ENCODE results near the gene SLC38A6. TPM values are rescaled to one million over a fixed set of nuclear protein-coding genes. Genes with fewer than 3 reads are reported as not detected.
"Not testable (repeated sequence)": the region's sequence is repeated elsewhere in the genome, so short reads cannot be mapped to it uniquely, and the experiment has no call there.

SLC38A6 gene
- polyA plus RNA-seq, 1 donor = 17.4 TPM

DNA sequence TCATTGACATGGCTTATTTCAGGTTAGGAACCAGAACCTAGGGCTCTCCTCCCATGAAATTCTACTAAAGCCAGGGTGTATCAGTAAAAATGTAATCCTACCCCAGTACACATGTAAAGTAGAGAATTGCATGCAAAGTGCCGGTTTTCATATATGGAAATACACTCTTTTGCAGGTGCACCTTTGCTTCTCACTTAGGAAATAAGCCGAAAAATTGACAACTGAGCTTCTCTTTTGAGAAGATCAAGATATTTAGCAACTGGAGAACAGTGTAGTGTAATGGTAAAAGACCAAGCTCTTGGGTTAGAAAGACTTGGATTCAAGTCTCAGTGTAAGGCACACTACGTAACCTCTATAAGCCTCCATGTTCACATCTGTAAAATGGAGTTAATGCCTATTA is 82.4 kb downstream of the SLC38A6 start:
- no peak for DNase-seq

DNA sequence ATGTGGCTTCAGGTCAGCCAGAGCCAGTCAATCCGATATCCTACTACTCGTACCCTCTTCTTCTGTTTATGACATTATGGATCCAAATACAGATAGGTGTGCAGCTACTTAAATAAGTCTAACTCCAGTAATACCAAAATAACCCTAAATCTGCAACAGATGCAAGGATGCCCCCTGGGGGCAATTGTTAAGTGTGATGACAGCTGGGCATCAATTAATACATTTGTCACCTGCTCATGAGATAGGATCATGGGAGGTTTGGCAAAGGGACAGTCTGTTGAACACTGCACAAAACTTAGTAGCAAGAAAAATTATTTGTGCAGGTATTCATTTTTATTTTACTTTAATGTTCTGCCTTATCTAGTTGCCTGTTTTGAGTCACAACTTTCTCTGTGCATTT is 83.2 kb downstream of the SLC38A6 start:
- no peak for DNase-seq

DNA sequence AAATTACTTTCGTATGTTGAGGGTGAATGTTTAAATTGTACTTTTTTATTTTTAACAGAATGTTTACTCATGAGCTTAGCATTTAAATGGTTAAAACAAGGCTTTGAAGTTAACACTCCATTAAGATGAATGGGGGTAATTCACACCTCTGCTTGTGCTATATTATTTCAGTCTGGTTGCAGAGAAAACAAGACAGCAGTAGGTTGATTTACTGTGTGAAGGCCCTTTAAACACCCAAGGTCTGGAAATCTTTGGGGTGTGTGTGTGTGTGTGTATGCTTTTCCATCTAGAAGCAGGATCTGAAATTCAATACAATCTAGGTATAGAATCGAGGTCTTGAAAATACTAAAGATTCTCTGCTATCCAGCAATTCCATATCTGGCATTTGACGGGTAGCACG is 83.8 kb downstream of the SLC38A6 start:
- DNase-seq = no peak

DNA sequence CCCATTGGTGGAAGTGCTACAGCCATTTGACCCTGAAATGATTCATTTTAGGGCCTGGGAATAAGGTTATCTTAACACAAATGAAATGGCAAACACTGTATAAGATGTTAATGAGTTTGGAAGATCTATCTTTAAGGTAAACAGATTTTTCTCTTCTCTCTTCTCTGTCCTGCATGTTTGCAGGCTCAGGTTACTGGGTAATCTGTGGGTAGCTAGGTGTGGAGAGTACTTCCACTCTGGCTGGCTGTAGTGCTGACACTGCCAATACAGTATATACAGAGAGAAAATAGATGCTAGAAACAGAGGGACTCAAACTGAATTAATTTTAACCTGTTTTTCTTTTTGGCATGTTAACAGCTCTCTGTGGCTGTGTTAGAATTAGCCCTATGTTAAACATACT is 84.6 kb downstream of the SLC38A6 start:
- DNase-seq = no peak

DNA sequence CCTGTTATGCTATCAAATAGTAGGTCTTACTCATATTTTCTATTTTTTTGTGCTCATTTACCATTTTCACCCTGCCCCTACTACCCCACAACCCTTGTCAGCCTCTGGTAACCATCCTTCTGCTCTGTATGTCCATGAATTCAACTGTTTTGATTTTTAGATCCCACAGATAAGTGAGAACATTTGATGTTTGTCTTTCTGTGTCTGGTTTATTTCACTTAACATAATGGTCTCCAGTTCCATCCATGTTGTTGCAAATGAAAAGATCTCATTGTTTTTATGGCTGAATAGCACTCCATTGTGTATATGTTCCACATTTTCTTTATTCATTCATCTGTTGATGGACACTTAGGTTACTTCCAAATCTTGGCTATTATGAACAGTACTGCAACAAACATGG is 91.4 kb downstream of the SLC38A6 start:
- DNase-seq = not testable (repeated sequence)

DNA sequence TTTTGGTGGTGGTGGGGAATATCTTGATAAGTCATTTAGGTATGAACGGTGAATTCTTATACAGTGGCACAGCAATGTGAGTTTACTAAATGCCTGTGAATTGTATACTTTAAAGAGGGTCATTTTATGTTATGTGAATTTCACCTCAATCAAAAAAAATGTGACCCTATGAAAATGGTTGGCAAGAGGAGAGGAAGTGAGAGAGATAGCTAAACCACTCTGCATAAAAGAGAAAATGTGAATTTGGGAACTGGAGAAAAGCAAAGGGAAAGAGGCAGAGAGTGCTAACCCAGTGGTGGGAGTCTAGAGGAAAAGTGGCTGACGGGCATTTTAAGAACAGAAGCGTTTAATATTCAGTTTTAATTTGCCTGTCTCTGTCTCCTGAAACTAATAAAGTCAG is 93.8 kb downstream of the SLC38A6 start:
- DNase-seq = no peak

DNA sequence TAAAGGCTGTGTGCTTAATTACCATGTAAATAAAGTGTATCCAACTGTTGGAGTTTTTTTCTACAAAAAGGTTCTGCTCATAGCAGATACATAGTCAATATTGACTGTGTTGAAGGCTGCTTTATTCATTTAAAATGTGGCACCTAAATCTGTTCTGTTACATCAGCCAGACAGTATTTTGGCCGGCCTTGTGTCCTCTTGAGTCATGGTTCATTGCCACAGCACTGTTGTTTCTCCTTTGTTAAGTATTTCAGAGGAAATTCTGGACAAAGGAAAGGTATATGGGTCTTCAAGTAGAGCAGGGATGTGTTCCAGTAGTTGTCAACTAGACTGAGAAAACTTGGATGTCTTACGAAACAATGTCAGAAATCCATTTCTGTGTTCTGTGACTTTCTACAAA is 95.5 kb downstream of the SLC38A6 start:
- no peak for DNase-seq

DNA sequence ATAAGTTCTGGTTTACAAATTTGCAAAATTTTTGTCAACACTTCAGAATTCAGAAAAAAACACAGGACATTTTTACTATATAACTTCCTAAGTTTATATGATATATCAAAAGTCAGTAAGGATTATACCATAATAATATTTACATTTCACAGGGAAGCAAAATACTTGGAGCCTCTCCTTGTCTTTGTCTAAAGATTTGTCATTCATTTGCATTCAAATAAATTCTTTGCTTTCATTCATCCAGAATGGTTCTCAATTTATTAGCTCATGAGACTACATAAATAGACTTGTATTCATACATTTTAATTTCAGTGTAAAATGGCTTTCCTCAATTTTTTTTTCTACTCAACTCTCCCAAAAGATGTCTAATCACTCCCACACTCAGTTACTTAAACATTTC is 96.4 kb downstream of the SLC38A6 start:
- DNase-seq = no peak

DNA sequence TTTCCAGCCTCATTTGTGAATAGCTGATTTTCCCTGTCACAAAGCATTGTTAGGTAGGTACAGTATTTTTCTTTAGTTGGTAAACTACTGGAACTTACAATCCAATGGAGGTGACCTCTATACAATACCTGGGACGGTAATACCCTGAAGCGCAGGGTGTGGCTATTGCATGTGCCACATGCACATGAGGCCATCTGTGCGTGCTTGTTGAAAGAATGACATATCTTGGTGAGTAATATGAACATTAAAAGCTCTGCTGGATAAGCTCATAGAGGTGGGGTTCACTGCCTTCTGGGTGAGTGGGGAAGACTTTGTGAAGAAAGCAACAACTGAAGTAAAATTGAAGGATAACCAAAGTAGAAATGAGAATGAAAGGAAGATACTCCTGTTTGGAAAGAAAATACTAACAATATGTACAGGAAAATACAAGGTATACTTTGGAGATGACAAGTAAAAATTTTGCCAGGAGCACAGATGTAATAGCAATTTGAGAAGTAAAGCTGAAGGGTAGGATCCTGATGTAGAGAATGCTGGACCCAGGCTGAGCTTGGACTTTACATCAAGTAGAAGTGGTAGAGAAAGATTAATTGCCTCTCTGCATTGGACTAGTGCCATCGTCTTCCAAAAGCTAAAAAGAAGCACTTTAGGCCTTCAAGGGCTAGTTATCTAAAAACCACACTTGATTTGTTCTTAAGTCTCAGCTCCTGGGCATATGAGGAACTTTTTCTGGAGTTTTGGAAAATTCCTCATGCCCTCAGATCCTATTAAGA is 97.1 kb downstream of the SLC38A6 start:
- no peak for DNase-seq

DNA sequence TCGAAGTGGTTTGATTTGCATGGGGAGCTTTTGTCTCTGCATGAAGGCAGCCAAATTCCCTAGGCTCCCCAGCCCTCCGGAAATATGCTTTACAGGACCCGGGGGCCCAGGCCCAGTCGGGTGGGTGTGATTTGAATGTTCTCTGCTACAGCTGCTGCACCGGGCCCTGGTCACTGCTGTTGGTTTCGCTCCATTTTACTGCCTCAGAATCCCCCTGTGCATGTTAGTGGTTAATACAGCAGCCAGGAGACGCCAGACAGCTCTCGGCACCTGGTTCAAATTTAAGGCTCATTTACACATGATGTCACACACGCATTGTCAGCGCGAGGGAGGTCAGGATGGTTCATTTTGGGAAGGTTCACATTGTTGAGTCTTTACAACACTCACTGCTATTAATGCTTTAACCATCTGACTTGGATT is 99.6 kb downstream of the SLC38A6 start:
- DNase-seq = peak; percentile 81

DNA sequence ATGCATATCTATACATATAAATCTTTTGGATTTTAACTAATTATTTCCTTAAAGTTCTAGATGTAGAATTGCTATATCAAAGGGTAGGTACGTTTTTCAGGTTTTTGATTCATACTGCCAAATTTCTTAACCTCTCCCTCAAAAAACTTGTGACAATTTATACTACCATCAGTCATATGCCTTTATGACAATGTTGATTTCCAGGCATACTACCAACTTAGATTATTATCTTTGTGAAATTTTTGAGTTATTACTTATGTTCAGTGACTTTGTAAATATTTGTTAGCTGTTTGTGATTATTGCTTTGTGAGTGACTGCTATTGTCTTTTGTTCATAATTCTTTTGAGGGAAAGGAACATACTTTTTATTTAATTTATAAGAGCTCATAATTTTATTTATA is 107.0 kb downstream of the SLC38A6 start:
- DNase-seq = no peak

DNA sequence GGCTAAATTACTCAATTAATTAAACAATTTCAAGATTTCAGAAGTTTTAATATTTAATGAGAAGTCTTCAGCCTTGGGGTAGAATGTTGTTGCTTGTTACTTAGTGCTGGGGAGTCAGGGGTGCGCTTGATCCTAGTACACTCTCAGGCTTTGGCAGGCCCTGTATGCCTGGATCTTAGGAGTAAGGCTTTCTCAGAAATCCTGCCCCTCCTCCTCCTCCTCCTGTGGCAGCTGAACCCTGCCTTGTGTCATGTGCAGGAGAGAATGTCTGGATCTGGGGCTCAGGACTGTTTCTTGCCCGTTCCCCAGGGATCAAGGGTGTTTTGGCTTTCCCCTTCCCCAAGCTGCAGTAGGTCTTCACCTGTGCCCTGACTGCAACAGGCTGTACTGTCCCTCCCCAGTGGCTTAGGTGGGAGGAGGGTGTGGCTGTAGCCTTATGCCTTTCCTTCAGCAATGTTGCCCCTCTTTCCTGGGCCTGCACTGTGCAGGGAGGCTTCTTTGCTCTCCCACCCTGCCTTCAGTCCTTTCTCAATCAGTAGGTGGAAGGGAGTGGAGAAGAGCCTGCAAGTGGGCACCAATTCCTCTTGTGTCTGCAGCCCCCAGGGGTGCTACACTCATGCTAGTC is 108.2 kb downstream of the SLC38A6 start:
- DNase-seq = no peak

DNA sequence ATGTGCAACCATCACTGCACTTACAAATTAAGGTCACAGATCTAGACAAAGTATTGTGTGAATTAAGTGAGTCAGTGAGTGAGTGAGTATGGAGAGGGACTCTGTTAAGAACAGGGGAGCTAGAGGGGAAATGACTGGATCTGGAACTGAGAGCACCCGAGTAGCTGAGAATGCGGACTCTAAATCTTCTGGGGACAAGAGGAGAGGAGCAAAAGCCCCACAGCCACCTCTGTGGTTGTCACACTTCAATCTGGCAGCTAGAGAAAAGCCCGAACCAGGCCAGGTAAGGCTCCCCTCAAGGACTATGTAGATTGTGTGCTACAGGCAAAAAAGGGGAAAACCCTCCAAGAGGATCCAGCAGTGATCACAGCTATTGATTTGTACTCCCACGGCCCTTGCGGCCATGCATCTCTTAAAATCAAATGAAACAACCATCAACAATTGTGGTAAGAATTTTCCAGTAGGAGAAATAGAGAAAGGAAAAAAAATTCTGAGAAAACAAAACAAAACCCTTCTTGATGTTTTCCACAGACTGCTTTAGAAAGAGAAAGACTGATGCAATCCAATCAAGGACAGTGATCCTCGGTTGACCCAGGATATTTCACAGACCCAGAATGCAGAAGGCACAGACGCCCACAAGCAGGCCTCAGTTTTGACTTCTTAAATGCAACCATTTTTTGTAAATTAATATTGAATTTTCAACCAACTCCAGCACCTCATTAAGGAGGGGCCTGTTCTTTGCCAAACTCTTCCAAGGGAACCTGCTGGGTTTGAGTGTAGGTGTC is 109.6 kb downstream of the SLC38A6 start:
- DNase-seq = no peak

DNA sequence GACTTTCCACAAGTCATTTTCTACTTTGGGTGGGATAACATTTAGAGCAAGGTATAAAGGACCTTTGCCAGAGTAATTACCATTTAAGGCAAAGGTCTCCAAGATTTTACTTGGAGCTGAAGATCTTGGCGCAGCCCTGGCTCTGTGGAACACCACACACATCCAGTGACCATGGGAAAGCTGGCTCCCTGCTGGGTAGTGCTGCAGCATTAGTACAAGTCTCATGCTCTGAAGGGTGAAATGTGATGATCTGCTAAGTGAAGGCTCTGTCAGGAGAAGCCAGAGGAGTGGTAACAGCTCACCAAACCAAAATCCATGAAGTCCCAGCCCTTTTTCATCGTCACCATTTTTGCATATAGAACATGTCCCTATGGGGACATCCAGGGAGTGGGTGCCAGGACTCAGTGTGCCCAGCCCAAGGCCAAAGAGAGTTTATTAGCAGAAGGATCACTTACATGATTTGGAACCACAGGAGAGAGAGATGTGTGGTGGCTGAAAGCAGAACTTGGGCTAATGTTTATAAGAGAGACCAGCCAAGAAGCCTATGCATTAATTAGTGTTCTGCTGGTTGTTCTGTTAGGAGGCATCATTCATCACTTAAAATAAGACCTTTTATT is 110.7 kb downstream of the SLC38A6 start:
- DNase-seq = no peak

DNA sequence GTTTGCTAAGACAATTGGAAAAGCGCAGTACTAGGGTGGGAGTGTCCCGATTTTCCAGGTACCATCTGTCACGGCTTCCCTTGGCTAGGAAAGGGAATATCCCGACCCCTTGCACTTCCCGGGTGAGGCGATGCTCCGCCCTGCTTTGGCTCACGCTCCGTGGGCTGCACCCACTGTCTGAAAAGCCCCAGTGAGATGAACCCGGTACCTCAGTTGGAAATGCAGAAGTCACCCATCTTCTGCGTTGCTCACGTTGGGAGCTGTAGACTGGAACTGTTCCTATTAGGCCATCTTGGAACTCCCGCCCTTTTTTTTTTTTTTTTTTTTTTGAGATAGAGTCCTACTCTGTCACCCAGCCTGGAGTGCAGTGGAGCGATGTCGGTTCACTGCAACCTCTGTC is 117.1 kb downstream of the SLC38A6 start:
- not testable (repeated sequence) for DNase-seq

DNA sequence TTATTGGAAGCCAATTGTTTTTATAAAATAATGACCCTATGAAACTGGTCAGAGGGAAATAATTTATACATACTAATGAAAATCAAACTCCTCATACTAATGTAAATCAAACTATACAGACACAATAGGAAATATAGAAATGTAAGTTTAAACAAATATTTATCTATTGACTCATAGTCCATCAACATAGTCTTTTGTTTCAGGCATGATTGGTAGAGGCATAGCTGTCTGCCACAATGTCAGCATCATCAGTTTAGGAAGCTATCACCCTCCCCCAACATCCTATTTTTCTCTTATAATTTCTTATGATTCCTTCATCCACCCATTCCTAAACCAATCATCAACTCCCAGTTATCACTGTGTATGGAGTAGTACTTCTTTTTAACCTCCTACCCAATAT is 117.7 kb downstream of the SLC38A6 start:
- no peak for DNase-seq

DNA sequence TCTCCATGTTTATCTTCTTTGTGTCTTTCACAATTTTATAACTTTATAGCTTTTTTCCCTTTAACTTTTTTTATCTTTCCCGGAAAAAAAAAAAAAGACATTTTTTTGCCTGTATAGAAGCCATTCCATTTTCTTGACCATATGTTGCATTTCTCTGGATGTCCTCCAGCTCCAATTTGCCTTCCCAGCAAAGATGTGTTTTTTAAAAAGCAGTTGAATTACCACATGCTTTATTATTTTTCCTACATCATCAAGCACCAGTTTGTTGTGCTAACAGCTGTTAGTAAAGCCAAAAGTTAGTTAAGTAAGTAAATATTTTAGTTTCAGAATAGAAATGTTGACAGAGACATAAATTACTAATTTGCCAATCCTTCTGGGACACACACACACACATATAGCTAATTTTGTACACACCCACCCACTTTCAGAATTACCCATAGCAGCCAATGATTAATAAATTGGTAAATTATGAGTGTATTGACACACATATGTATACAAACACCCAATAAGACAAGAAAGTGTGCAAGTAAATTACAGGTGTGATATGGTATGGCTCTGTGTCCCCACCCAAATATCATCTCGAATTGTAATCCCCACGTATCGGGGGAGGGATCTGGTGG is 118.3 kb downstream of the SLC38A6 start:
- DNase-seq = peak; percentile 67

DNA sequence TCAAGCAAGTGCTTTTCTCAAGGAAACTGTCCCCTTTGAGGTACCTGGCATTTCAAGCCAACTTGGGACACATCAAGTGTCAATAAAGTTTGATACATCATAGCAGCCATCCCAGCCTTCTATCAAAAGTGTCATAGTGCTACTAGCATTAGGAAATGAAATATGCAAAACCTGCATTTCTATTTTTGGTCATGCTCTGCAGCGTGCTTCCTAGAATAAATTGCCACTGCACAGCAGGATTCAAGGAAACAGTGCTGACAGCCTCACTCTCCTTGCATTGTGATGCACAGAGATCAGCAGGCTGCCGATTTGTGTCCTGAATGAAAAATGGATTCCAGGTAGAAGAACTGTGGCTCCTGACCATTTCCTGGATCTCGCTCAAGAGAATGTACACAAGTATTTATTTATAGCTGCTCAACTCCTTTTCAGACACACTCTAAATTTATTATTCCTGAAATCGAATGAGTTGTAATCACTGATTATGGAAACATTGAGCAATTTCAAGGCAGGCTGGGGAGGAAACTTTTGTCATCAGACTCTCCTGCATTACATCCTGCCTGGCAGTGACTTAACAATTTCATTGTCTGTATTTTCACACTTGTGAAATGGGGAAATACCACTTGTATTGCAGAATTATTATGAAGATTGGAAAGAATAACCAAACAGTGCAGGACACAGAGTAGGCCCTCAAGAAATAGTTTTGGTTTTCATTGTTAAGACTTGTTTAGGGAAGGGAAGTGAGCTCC is 120.9 kb downstream of the SLC38A6 start:
- no peak for DNase-seq
